Esophagus mucosa (tissue), 1 donor: ENCODE results near the gene PCSK4. TPM values are rescaled to one million over a fixed set of nuclear protein-coding genes. Genes with fewer than 3 reads are reported as not detected.

Experiments
- ATAC-seq: fragments of 200-7000 bp; cut with Tn5 transposase; one replicate; pipeline ENCODE4 v1.9.1; 2020
- total RNA-seq: library from RNA; stranded (reverse); gene quantifications from one replicate; pipeline ENCODE4 v1.2.4, GENCODE V29; 2023
- donor health status: DM: yes; HTN: yes; CAD: no.

PCSK4 gene
- total RNA-seq, 1 donor from 2014 or later = 1.2 TPM

DNA sequence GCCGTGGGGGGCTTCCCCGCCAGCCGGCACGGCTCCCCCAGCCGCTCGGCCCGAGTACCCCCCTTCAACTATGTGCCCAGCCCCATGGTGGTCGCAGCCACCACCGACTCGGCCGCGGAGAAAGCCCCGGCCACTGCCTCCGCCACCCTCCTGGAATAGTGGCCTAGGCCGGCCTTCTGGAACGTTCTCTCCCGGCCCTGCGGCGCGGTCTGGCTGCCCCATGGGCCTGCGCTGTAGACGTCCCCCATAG is 20.2 kb downstream of the PCSK4 start:
- ATAC-seq = no peak

DNA sequence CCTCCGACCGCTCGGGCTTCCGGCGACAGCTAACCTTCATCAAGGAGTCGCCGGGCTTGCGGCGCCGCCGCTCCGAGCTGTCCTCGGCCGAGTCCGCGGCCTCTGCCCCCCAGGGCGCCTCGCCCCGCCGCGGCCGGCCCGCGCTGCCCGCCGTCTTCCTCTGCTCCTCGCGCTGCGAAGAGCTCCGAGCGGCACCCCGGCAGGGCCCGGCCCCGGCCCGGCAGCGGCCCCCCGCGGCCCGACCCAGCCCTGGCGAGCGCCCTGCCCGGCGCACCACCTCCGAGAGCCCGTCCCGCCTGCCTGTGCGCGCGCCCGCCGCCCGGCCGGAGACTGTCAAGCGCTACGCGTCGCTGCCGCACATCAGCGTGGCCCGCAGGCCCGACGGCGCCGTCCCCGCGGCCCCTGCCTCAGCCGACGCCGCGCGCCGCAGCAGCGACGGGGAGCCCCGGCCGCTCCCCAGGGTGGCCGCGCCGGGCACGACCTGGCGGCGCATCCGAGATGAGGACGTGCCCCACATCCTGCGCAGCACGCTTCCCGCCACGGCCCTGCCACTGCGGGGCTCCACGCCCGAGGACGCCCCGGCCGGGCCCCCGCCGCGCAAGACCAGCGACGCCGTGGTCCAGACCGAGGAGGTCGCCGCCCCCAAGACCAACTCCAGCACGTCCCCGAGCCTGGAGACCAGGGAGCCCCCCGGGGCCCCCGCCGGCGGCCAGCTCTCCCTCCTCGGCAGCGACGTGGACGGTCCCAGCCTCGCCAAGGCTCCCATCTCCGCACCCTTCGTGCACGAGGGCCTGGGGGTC is 20.7 kb downstream of the PCSK4 start:
- no peak for ATAC-seq

DNA sequence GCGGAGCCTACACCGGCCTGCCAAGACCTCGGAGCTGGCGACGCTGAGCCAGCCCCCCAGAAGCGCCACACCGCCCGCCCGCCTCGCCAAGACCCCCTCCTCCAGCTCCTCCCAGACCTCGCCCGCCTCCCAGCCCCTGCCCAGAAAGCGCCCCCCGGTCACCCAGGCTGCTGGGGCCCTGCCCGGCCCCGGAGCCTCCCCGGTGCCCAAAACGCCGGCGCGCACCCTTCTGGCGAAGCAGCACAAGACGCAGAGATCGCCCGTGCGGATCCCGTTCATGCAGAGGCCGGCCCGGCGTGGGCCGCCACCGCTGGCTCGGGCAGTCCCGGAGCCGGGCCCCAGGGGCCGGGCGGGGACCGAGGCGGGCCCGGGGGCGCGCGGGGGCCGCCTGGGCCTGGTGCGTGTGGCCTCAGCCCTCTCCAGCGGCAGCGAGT is 21.3 kb downstream of the PCSK4 start:
- no peak for ATAC-seq

DNA sequence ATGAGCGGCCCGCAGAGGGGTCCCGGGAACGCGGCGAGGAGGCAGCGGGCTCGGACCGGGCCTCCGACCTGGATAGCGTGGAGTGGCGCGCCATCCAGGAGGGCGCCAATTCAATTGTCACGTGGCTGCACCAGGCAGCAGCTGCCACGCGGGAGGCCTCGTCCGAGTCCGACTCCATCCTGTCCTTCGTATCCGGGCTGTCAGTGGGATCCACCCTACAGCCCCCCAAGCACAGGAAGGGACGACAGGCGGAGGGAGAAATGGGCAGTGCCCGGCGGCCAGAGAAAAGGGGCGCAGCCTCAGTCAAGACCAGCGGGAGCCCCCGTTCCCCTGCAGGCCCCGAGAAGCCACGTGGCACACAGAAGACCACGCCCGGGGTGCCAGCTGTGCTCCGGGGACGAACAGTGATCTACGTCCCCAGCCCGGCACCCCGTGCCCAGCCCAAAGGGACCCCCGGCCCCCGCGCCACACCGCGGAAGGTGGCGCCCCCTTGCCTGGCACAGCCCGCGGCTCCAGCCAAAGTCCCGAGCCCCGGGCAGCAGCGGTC is 21.8 kb downstream of the PCSK4 start:
- no peak for ATAC-seq

DNA sequence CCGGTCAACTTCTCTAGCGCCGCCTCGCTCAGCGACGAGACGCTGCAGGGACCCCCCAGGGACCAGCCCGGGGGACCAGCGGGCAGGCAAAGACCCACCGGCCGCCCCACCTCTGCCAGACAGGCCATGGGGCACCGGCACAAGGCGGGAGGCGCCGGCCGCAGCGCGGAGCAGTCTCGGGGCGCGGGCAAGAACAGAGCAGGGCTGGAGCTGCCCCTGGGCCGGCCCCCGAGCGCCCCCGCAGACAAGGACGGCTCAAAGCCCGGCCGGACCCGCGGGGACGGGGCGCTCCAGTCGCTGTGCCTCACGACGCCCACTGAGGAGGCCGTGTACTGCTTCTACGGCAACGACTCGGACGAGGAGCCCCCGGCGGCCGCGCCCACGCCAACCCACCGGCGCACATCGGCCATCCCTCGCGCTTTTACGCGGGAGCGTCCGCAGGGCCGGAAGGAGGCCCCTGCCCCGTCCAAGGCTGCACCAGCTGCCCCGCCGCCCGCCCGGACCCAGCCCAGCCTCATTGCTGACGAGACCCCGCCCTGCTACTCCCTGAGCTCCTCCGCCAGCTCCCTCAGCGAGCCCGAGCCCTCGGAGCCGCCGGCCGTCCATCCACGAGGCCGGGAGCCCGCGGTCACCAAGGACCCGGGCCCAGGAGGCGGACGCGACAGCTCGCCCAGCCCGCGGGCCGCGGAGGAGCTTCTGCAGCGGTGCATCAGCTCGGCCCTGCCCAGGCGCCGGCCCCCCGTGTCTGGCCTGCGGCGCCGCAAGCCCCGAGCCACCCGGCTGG is 22.5 kb downstream of the PCSK4 start:
- no peak for ATAC-seq

DNA sequence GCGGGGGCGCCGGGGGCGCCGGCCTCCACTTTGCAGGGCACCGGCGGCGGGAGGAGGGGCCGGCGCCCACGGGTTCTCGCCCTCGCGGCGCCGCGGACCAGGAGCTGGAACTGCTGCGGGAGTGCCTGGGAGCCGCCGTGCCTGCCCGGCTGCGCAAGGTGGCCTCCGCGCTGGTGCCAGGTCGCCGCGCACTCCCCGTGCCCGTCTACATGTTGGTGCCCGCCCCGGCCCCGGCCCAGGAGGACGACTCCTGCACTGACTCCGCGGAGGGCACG is 23.0 kb downstream of the PCSK4 start:
- ATAC-seq = no peak

DNA sequence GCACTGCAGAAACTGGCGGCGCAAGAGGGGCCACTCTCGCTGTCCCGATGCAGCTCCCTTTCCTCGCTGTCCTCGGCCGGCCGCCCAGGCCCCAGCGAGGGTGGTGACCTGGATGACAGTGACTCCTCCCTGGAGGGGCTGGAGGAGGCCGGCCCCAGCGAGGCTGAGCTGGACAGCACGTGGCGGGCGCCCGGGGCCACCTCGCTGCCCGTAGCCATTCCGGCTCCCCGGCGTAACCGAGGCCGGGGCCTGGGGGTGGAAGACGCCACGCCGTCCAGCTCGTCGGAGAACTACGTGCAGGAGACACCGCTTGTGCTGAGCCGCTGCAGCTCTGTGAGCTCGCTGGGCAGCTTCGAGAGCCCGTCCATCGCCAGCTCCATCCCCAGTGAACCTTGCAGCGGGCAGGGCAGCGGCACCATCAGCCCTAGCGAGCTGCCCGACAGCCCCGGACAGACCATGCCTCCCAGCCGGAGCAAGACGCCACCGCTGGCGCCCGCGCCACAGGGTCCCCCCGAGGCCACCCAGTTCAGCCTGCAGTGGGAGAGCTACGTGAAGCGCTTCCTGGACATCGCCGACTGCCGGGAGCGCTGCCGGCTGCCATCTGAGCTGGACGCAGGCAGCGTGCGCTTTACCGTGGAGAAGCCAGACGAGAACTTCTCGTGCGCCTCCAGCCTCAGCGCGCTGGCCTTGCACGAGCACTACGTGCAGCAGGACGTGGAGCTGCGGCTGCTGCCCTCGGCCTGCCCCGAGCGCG is 23.5 kb downstream of the PCSK4 start:
- ATAC-seq = no peak

DNA sequence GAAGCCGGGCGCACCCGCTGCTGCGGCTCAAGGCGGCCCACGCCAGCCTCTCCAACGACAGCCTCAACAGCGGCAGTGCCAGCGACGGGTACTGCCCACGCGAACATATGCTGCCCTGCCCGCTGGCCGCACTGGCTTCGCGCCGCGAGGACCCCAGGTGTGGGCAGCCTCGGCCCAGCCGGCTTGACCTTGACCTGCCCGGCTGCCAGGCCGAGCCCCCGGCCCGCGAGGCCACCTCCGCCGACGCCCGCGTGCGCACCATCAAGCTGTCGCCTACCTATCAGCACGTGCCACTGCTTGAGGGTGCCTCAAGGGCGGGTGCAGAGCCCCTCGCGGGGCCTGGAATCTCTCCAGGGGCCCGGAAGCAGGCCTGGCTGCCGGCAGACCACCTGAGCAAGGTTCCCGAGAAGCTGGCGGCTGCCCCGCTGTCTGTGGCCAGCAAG is 24.1 kb downstream of the PCSK4 start:
- ATAC-seq = no peak

DNA sequence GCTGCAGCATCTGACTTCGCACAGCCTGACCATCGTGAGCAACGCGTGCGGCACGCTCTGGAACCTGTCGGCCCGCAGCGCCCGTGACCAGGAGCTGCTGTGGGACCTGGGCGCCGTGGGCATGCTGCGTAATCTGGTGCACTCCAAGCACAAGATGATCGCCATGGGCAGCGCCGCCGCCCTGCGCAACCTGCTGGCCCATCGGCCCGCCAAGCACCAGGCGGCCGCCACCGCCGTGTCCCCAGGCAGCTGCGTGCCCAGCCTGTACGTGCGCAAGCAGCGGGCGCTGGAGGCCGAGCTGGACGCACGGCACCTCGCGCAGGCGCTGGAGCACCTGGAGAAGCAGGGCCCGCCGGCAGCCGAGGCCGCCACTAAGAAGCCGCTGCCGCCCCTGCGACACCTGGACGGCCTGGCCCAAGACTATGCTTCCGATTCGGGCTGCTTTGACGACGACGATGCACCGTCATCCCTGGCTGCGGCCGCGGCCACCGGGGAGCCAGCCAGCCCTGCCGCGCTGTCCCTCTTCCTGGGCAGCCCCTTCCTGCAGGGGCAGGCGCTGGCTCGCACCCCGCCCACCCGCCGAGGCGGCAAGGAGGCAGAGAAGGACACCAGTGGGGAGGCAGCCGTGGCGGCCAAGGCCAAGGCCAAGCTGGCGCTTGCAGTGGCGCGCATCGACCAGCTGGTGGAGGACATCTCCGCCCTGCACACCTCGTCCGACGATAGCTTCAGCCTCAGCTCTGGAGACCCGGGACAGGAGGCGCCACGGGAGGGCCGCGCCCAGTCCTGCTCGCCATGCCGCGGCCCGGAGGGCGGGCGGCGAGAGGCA is 24.7 kb downstream of the PCSK4 start:
- ATAC-seq = peak; percentile 62

DNA sequence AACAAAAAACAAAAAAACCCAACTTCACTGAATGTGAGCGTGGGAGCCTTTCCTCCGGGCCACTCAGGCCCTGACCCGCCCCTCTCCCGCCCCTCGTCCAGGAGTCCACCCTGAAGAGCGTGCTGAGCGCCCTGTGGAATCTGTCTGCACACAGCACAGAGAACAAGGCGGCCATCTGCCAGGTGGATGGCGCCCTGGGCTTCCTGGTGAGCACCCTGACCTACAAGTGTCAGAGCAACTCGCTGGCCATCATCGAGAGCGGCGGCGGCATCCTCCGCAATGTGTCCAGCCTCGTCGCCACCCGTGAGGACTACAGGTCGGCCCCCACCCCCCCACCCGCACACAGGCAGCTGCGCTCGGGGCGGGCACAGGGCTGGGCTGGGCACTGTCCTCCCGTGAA is 28.3 kb downstream of the PCSK4 start:
- no peak for ATAC-seq

DNA sequence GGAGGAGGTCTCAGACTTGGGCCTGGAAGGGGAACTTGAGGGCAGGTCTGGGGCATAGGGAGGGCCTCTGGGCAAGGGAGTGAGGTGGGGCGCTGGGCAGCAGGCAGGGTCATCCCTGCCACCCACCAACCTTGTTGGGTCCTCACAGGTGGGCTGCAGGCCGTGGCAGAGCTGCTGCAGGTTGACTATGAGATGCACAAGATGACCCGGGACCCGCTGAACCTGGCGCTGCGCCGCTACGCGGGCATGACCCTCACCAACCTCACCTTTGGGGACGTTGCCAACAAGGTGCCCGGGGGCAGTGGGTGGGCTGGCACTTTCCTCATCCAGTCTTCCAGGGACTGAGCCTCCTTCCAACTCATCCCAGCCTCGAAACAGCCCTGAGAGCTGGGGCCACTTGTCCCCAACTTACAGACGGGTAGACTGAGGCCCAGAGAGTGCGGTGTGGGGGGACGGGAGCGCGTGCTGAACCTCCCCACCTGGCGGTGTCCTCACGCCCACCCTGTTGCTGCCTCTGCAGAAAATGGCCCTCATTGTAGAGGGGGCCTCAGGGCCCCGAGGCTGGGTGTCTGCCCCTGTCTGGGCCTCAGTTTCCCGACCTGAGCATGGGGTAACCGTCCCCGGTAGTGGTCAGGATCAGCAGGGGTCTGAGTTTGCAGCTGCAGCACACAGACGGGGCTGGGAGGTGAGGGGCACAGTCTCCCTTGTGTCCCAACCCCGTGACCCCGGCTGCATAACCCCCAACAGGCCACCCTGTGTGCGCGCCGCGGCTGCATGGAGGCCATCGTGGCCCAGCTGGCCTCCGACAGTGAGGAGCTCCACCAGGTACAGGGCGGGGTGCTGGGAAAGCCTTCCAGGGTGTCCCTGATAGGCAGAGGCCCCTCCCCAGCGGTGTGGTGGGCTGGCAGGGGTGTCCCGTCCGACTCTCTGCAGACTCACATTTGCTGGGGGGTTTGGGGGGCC is 29.8 kb downstream of the PCSK4 start:
- ATAC-seq = no peak

DNA sequence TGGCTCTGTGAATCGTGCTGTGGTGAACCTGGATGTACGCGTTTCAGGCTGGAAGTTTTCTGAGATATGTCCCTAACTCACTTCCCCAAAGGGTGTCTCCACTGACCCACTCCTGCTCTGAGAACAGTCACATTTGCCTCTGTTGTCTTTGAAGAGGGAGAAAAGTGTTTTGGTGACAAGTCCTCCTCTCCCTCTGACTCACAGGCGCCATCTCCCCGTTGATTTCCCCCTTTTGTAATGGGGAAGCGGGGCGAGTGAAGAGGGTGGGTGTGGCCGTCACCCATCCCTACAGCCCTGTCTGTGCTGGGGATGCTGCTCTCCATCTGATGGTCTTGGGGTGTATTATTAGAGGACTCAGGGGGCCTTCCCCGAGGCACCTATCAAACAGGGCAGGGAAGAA is 30.7 kb downstream of the PCSK4 start:
- no peak for ATAC-seq

DNA sequence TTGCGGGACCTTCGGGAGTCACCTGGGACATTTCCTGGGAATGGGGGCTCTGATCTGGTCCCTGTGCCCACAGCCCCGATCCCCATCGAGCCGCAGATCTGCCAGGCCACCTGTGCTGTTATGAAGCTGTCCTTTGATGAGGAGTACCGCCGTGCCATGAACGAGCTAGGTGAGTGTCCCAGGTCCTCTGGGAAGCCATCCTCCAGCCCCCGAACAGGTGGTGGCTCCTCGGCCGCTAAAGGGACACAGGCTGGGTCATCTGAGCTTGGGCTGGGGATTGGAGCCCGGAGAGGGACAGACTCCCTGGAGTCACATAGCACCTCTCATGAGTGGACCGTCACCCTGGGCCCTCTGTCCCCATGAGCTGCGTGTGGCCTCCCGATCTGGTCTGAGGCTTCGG is 32.3 kb downstream of the PCSK4 start:
- no peak for ATAC-seq

DNA sequence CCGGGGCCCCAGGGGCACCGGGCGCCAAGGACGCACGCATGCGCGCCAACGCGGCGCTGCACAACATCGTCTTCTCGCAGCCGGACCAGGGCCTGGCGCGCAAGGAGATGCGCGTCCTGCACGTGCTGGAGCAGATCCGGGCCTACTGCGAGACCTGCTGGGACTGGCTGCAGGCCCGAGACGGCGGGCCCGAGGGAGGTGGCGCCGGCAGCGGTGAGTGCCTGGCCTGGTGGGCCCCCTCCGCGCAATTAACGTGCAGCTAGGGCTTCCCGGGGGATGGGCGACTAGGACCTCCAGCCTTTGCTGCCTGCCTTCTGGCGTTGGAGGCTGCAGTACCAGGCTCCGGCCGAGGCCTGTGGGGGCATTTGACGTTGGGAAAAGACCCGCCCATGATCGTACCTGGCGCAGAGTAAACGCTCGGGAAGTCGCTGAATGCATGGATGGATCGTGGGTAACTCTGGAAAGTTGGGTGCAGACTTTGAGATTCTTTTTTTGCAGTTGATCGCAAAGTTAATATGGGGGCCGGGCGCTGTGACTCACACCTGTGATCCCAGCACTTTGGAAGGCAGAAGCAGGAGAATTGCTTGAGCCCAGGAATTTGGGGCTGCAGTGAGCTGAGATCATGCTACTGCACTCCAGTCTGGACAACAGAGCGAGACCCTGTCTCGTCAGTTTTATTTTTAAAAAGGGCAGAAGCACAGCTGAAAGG is 33.0 kb downstream of the PCSK4 start:
- ATAC-seq = no peak

DNA sequence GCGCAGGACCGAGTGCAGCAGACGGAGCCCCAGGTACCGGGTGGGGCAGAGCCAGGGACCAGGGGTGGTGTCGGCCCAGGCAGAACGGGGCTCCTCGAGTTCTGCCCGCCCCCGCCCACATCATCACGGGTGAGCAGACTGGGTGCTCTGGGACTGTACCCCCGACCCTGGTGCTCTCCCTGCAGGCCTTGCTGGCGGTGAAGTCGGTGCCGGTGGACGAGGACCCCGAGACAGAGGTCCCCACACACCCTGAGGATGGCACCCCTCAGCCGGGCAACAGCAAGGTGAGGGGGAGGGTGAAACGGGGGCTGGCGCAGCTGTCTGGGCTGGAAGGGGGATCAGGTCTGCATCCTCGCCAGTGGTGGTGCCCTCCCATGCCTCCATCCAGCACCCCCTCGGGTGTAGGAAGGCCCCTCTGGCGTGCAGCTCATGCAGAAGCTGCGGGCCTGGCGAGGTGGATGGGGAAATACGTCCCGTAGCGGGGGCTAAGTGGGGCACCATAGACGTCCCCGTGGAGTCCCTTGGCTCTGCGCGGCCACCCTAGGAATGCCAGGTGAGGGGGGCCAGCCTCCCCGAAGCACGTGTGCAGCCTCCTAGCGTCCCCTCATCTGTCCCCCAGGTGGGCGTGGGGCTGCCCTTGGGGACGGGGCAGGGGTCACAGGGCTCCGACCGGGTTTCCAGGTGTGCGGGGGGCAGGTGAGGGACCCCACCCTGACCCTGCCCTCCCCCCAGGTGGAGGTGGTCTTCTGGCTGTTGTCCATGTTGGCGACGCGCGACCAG is 33.8 kb downstream of the PCSK4 start:
- ATAC-seq = no peak

DNA sequence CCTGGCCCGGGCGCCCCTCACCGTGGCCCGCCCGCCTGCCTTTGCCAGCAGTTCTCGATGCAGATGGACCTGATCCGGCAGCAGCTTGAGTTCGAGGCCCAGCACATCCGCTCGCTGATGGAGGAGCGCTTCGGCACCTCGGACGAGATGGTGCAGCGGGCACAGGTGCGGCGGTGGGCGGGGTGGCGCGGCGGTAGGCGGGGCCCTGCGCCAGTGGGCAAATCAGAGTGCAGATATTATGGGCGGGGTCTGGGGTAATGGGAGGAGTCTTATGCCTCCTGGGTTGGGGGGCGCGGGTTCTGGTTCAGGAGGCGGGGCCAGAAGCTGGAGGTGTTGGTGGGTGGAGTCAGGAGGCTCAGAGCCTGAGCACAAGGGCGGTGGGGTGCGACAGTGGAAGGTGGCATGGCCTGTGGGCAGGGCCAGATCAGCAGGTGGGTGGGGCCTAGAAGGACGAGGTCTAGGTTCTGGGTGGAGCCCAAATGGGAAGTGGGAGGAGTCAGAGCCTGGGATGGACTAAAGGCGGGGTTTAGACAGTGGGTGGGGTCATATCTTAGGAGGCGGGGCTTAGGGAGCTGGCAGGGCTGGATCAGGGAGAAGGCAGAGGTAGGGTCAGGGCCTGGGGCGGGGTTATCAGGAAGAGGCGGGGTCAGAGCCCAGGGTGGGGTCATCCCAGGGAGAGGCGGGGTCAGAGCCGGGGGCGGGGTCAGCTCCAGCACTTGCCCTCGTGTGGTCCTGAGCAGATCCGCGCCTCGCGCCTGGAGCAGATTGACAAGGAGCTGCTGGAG is 34.6 kb downstream of the PCSK4 start:
- peak; percentile 77 for ATAC-seq

DNA sequence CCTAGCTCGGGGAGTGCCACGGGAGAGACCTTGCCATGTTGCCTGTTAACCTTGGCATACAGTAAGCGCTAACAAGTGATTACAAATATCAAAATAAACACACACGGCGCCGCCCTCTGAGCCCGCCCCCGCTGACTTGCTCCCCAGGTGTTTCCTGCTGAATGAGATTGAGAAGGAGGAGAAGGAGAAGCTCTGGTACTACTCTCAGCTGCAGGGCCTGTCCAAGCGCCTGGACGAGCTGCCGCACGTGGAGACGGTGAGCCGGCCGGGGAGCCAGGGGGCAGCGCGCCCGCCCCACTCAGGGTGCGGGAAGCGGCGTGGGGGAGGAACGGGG is 35.2 kb downstream of the PCSK4 start:
- peak; percentile 30 for ATAC-seq

DNA sequence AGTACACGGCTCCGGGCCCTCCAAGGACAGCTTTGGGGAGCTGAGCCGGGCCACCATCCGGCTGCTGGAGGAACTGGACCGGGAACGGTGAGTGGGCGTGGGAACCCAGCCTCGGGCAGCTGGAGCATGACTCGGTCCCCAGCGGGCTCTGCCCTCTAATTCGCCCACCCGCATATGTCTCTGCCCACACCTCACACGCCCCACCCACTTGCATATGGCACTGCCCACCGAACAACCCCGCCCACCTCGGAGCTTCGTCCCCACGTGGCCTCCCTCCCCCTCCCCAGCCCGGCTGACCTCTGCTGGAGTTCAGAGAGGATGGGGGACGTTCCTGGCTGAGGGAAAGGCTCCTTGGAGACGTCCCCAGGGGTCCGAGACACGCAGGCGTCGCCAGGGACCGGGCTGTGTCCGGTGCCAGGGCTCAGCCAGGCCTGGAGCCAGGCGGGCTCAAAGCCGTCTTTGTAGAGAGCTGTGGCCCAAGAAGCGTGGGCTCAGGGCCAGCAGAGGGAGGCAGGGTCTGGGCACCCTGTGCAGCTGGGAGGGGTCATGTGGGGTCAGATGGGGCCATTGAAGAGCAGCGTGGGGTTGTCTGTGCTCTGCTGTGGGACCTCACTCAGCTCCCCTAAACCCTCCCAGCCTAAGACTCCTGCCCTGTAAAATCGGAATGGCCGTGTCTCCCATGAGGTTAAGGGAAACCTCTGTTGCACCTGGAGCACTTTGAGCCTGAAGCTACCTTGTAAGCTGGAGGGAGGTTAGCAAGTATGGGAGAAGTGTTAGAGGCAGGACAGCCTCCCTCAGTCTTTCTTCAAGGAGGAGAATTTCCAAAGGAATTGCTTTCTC is 36.4 kb downstream of the PCSK4 start:
- no peak for ATAC-seq
